Bronchial epithelial cell (primary cell): ENCODE measurements around the gene EEFSEC. TPM values are rescaled to one million over a fixed set of nuclear protein-coding genes. Genes with fewer than 3 reads are reported as not detected.

Source experiments
- DNase-seq: peaks from one replicate; pipeline ENCODE4 v3.0.0-alpha.2; 2010; ENCODE audit warnings: low read depth
- FAIRE-seq: peaks from 2 replicates; lab custom pipeline; 2011; peaks lifted over from hg19 to GRCh38; lab: Jason Lieb, UNC
- H3K27me3 ChIP-seq: 2 replicates; pipeline ENCODE4 v1.5.1; 2011; ENCODE audit warnings: low read length; ENCODE audit not compliant: control insufficient read depth, insufficient read depth
- H3K36me3 ChIP-seq: 2 replicates; pipeline ENCODE4 v1.5.1; 2011; ENCODE audit warnings: low read length; ENCODE audit not compliant: control insufficient read depth, insufficient read depth
- H3K4me3 ChIP-seq: 2 replicates; pipeline ENCODE4 v1.5.1; 2011; ENCODE audit warnings: mild to moderate bottlenecking, low read depth, low read length, control low read depth
- total RNA-seq: library from RNA; depleted of rRNA; stranded (reverse); fragments of >200 nt; gene quantifications from 2 replicates; pipeline ENCODE4 v1.2.1, GENCODE V29; 2014
- TF ChIP-seq, protein P1 (sequence below): IDR thresholded peaks from 2 replicates; pipeline ENCODE4 v1.5.1; 2011; ENCODE audit warnings: mild to moderate bottlenecking, moderate library complexity, low read length, control low read depth, inconsistent platforms; ENCODE audit not compliant: insufficient read depth, severe bottlenecking

Gene EEFSEC
- total RNA-seq, 1 donor from 2014 or later: 3.7 TPM

DNA sequence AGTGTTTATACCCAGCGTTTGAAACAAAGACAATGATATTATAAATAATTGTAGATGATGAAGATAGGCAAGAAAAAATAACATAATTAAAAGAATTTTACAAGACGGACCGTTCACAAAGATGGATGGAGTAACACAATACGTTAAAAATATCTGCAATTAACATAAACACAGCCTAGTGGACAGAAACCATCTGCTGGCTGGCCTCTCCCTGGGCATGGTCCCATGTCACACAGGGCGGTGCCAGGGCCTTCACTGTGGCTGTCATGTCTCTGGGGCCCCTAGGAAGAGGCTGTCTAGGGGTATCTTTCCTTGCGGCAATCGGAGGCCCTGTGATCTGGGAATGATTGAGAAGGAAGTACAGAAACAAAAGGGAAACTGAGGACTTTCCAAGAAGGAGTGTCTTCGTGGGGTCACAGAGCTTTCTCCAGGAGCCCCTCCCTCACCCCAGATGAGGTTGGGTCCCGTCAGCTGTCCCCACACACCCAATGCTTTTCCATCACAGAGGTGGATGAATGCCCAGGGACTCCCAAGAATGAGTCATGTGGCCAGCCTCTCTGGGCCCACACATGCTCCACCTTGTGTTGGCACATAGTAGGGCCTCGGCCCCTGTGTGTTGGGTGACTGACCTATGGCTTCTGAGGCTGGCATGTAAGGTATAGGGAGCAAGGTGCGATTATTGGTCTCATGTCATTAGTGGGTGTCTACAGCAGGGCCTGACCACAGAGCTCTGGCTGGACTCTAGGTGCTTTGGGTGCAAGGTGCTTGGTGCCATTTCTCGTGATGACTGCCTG is 226.3 kb downstream of the EEFSEC start:
- FAIRE-seq (no peak), DNase-seq (no peak)
- Histone ChIP-seq H3K36me3 (no peaks in the 10 kb centered on the region), H3K4me3 (no peak overlapping the region), H3K27me3 (no peaks in the 10 kb centered on the region)
- TF ChIP-seq, protein P1, sequence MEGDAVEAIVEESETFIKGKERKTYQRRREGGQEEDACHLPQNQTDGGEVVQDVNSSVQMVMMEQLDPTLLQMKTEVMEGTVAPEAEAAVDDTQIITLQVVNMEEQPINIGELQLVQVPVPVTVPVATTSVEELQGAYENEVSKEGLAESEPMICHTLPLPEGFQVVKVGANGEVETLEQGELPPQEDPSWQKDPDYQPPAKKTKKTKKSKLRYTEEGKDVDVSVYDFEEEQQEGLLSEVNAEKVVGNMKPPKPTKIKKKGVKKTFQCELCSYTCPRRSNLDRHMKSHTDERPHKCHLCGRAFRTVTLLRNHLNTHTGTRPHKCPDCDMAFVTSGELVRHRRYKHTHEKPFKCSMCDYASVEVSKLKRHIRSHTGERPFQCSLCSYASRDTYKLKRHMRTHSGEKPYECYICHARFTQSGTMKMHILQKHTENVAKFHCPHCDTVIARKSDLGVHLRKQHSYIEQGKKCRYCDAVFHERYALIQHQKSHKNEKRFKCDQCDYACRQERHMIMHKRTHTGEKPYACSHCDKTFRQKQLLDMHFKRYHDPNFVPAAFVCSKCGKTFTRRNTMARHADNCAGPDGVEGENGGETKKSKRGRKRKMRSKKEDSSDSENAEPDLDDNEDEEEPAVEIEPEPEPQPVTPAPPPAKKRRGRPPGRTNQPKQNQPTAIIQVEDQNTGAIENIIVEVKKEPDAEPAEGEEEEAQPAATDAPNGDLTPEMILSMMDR: no peak

DNA sequence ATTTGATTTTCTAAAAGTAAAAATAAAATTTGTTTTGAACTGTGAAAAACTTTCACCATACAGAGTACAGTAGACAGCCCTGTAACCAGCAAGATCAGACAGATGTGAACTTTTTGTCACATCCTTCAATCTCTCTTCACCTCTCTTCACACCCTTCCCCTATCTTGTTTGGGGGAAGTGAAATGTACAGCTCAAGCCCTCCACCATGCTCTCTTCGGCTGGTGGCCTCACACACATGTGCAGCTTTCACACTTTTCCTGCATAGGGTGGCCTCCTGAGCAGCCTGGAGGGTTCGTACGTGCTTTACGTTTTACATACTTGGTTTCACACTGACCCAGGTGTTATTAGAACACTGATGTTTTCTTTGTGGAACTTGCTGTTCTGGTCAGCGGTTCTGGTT is 227.0 kb downstream of the EEFSEC start:
- TF ChIP-seq, protein P1: no peak

DNA sequence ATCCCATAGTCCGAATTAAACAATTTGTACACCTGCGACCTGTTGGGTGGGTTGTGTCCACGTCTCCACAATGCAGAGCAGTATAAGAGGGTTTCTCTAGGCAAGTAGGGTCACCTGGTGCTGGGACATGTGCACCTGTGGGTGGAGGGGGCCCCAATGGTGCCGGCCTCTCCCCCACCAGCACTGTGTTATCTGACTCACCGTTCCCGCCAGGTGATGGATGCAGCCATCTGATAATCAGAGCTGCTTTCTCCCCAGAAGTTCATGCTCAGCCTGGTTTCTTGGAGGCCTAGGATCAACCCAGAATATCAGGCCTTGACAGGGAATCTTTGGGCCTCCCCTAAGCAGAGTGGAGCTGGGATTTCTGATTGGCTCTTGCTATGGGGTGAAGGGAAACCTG is 227.4 kb downstream of the EEFSEC start:
- Histone ChIP-seq H3K4me3 (no peak overlapping the region), H3K36me3 (no peaks in the 10 kb centered on the region), H3K27me3 (no peaks in the 10 kb centered on the region)
- DNase-seq: no peak
- TF ChIP-seq, protein P1: no peak
- no peak for FAIRE-seq

More for the DNA sequence above, 227.0 kb downstream of the EEFSEC start:
- Histone ChIP-seq H3K4me3 (no peak overlapping the region), H3K27me3 (no peaks in the 10 kb centered on the region), H3K36me3 (no peaks in the 10 kb centered on the region)
- DNase-seq (no peak), FAIRE-seq (no peak)

DNA sequence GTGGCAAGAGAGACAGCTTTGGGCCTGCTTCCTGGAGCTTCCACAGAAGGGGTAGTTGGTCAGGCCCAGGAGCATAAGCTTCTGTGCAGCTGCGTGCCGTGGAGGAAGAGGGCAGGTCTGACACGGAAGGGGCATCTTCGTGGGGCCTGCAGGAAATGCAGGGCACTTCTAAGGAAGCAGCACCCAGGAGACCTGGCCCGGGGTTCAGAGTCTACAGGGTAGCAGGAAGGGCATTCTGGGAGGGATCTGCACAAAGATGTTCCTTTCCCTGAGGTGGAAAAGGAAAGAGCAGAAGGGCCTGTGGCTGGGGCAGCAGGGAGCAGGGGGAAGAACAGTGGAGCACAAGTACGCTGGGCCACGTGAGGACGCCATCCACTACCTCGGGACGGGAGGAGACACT is 228.3 kb downstream of the EEFSEC start:
- TF ChIP-seq, protein P1: no peak
- FAIRE-seq: no peak

DNA sequence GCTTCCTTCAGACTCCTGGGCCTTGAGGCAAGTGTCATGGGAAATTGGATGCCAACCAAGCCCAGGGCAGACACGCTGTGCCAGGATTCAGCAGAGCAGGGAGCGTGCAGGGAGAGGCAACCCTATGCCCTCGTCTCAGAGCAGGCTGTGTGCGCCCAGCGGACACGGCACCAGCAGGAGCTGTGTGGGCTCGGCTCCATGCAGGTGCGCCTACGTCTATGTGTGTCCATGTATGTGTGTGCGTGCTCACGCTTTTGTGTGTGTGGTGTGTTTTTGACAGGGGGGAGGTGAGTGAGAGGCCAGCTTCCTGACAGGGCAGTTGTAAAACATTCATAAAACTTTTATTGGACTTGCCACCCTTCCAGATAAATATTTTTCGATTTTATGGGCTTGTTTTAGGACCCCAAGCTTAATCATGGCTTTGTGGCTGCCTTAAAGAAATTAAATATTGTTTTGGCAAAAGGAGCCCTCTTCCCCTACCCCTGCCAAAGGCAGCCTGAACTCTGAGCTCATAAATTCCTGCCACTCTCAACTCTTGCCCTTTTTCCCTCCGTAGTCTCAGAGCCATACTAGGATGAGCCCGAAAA is 229.0 kb downstream of the EEFSEC start:
- Histone ChIP-seq H3K27me3 (no peaks in the 10 kb centered on the region), H3K36me3 (no peaks in the 10 kb centered on the region), H3K4me3 (no peak overlapping the region)
- FAIRE-seq (no peak), DNase-seq (no peak)
- TF ChIP-seq, protein P1: no peak

More for the DNA sequence above, 228.3 kb downstream of the EEFSEC start:
- Histone ChIP-seq H3K36me3 (no peaks in the 10 kb centered on the region), H3K4me3 (no peak overlapping the region), H3K27me3 (no peaks in the 10 kb centered on the region)
- no peak for DNase-seq
